ENCODE data around the gene PRDM11. TPM values are rescaled to one million over a fixed set of nuclear protein-coding genes. Genes with fewer than 3 reads are reported as not detected.

PRDM11 gene
- total RNA-seq, 3 donors from 2014 or later = 6.0 to 8.5 (median 6.8) TPM

DNA sequence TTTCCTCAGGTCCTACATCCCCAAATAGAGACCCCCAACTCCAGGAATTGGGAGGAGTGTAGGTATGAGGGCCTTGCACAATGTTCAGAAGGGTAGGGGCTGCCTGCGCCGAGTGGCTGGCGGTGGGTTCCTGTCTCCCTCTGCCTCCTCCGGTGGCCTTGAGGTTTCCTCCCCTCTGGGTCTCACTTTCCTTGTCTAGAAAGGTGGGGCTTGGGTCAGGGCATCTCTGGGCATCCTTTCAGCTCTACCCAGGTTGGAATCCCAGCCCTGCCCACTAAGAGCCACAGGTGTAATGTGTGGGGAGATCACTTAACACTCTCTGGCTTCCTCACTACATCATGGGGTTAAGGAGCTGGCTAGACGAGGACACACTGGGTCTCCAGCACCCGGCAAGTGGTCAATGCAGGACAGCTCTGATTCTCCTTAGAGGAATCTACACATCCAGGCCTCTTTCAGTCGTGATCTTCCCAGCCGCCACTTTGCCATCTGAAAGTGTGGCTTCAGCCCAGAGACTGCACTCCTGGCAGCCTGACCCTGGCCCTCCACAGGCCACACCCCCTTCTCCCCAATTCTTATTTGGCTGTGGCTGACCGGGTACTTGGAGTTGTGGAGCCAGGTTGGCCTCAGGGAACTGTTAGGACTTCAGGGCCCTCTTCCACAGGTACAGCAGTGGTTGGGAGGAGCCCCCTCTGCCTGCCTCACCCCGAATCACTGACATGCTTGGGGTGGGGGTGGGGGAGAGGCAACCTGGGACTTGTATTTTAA is 22.1 kb downstream of the PRDM11 start:
- Mint-ChIP-seq H3K9me3 (no peaks in the 10 kb centered on the region), H3K27me3 (ENCODE audit: low read depth) (no peaks in the 10 kb centered on the region), H3K36me3 (ENCODE audit: insufficient read depth) (peaks cover 5% of the 10 kb centered on the region), H3K4me3 (no peak overlapping the region), H3K4me1 (ENCODE audit: low read depth) (peaks cover 5% of the 10 kb centered on the region)
- no peak for ATAC-seq
- DNase-seq = no peak

DNA sequence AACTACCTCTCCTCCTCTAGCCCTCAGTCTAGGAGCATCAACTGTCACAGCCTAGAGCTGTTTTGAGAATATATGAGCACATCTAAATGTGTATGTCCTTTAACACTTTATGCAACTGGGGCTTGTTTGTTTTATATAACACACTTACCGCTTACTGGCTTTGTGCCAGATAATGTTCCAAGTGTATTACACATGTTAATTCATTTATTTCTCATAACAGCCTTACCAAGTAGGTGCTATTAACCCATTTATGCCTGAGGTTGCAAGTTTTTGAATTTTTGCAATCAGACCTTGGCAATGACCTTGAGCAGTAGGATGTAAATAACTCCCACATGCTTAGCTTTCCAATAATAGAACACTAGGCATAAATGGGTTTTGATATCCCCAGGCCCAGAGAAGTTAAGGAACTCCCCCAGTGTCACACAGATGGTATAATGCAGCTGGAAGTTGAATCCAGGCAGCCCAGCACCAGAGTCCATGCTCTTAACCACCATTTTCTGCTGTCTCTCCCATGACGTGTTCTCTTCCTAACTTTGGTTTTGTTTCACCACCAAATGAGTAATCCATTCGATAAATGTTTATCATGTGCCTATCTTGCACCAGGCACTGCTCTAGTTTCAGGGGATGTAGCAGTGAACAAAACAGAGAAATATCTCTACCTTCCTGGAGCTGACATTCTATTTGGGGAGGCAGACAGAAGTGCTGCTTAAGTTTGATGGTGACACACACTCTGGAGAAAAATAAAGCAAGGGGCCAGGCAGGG is 23.1 kb downstream of the PRDM11 start:
- ATAC-seq (peak; percentile 70 to 78), DNase-seq (no peak)
- peaks cover 5% of the 10 kb centered on the region for H3K36me3 Mint-ChIP-seq (ENCODE audit: insufficient read depth)
- peaks cover 4% of the 10 kb centered on the region for H3K4me1 Mint-ChIP-seq (ENCODE audit: low read depth)
- H3K4me3 Mint-ChIP-seq = no peak overlapping the region
- H3K9me3 Mint-ChIP-seq = no peaks in the 10 kb centered on the region
- no peaks in the 10 kb centered on the region for H3K27me3 Mint-ChIP-seq (ENCODE audit: low read depth)

DNA sequence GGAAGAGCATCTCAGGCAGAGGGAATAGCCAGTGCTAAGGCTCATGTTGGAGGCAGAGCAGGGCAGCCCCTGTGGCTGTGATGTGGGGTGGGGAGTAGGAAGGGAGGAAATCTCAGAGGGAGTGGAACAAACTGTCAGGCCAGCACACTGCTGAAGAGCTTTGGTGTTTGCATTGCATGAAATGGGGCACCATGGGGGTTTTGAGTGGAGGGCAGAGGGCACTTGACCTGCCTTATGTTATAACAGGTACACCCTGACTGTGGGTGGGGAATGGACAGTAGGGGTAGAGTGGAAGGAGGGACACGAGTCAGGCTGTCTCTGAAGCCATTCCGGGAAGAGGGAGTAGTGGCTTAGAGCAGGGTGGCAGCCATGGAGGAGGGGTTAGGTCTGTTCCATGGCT is 24.0 kb downstream of the PRDM11 start:
- DNase-seq (no peak), ATAC-seq (no peak)
- H3K4me1 Mint-ChIP-seq (ENCODE audit: low read depth) = peaks cover 4% of the 10 kb centered on the region
- H3K9me3 Mint-ChIP-seq = no peaks in the 10 kb centered on the region
- H3K36me3 Mint-ChIP-seq (ENCODE audit: insufficient read depth) = peaks cover 8% of the 10 kb centered on the region
- H3K4me3 Mint-ChIP-seq = no peak overlapping the region
- no peaks in the 10 kb centered on the region for H3K27me3 Mint-ChIP-seq (ENCODE audit: low read depth)

DNA sequence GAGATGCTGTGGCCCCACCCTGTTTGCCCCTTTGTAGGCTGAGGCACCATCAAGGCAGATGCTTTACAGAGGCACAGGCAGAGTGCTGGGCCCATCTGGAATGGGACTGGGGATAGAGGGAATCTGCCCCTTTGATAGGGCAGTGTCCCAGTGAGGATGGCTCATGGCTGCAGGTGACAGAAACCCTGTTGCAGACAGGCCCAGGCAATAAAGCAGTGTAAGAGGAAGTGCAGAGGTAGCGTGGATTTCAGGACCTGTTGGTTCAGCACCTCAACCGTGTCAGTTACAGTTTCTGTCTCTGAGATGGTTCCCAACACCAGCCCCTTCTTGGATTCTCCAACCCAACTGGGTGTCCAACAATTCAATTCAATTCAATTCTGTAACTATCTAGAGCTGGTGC is 25.1 kb downstream of the PRDM11 start:
- ATAC-seq = no peak
- H3K4me1 Mint-ChIP-seq (ENCODE audit: low read depth) = peaks cover 4% of the 10 kb centered on the region
- H3K27me3 Mint-ChIP-seq (ENCODE audit: low read depth) = no peaks in the 10 kb centered on the region
- H3K4me3 Mint-ChIP-seq = no peak overlapping the region
- no peak for DNase-seq
- peaks cover 6% of the 10 kb centered on the region for H3K36me3 Mint-ChIP-seq (ENCODE audit: insufficient read depth)
- H3K9me3 Mint-ChIP-seq = no peaks in the 10 kb centered on the region

GRCh38 chr11:45173064-45173463 is 26.6 kb downstream of the PRDM11 start:
- DNase-seq = no peak
- Mint-ChIP-seq H3K4me3 (no peak overlapping the region), H3K9me3 (no peaks in the 10 kb centered on the region), H3K36me3 (ENCODE audit: insufficient read depth) (peaks cover 6% of the 10 kb centered on the region), H3K27me3 (ENCODE audit: low read depth) (peaks cover 2% of the 10 kb centered on the region), H3K4me1 (ENCODE audit: low read depth) (peaks cover 4% of the 10 kb centered on the region)
- ATAC-seq = no peak

- ATAC-seq = no peak
- peaks cover 13% of the 10 kb centered on the region for H3K27me3 Mint-ChIP-seq (ENCODE audit: low read depth)
- no peak overlapping the region for H3K4me3 Mint-ChIP-seq
- H3K4me1 Mint-ChIP-seq (ENCODE audit: low read depth) = peaks cover 6% of the 10 kb centered on the region
- DNase-seq = no peak
- peaks cover 6% of the 10 kb centered on the region for H3K36me3 Mint-ChIP-seq (ENCODE audit: insufficient read depth)
- H3K9me3 Mint-ChIP-seq = no peaks in the 10 kb centered on the region
These were observed 27.9 kb downstream of the PRDM11 start for GRCh38 chr11:45174168-45174835.

DNA sequence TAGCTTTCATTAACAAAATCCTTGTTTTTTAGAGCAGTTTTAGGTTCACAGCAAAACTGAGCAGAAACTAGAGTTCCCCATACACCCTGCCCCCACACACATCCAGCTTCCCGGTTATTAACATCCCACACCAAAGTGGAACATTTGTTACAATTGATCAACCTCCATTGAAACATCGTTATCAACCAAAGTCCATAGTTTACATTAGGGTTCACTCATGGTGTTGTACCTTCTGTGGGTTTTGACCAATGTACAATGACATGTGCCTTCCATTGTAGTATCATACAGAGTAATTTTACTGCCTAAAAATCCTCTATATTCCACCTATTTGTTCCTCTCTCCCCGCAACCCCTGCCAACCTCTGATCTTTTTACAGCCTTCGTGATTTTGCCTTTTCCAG is 28.5 kb downstream of the PRDM11 start:
- DNase-seq (no peak), ATAC-seq (no peak)
- Mint-ChIP-seq H3K9me3 (no peaks in the 10 kb centered on the region), H3K36me3 (ENCODE audit: insufficient read depth) (peaks cover 6% of the 10 kb centered on the region), H3K27me3 (ENCODE audit: low read depth) (peaks cover 18% of the 10 kb centered on the region), H3K4me1 (ENCODE audit: low read depth) (peaks cover 7% of the 10 kb centered on the region), H3K4me3 (no peak overlapping the region)

DNA sequence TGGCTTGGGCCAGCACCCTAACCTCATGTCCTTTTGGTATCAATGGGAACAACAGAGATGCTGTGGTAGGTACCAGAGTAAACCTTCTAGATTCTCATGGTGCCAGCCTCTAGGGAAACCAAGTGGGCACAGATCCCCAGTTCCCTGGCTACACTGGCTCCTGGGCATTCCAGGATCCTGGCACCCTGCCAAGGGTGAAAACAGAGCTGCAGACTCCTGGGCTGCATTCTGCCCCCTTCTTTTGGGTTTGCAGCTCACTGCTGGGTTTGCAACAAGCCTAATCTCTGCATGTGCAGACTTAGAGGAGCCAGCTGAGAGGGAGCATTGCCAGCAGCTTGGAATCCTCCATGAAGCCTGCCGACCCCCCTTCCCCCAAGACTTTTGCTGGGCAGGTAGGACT is 30.6 kb downstream of the PRDM11 start:
- Mint-ChIP-seq H3K4me1 (ENCODE audit: low read depth) (peaks cover 8% of the 10 kb centered on the region), H3K36me3 (ENCODE audit: insufficient read depth) (peaks cover 3% of the 10 kb centered on the region), H3K9me3 (no peaks in the 10 kb centered on the region), H3K27me3 (ENCODE audit: low read depth) (peaks cover 19% of the 10 kb centered on the region), H3K4me3 (no peak overlapping the region)
- DNase-seq = no peak
- ATAC-seq = no peak

GRCh38 chr11:45178223-45178622 is 31.8 kb downstream of the PRDM11 start:
- Mint-ChIP-seq H3K9me3 (no peaks in the 10 kb centered on the region), H3K4me1 (ENCODE audit: low read depth) (peaks cover 8% of the 10 kb centered on the region), H3K27me3 (ENCODE audit: low read depth) (peaks cover 19% of the 10 kb centered on the region), H3K4me3 (no peak overlapping the region), H3K36me3 (ENCODE audit: insufficient read depth) (peaks cover 6% of the 10 kb centered on the region)
- DNase-seq (no peak), ATAC-seq (no peak)

DNA sequence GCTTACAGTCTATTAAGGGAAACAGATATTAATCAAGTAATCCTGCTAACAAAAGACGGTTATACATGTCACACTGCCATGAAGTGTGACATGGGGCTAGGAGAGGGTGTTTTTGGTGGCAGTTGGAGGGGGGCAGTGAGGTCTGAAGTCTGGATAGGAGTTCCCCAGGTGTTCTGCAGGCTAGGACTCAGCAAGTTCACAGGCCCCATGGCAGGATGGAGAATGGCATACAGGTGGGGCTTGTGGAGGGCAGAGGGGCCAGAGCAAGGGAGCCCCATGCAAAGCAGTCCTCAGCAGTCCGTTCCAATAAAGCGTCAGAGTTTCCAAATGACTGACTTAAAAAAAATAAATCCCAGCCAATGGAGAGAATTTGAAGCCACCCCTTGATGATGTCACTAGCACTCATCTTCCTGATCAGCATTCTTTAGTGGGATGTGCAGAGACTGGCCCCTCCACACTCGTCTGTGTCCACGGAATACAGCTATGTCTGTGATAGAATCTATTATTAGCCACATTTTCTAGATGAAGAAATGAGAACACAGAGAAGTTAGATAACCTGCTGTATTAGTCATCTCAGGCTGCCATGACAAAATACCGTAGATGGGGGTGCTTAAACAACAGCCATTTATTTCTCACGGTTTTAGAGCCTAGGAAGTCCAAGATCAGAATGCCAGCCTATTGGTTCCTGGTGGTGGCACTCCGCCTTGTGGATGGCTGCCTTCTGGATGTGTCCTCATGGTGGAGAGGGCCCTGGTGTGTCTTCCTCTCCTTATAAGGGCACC is 32.6 kb downstream of the PRDM11 start:
- DNase-seq = no peak
- peaks cover 8% of the 10 kb centered on the region for H3K4me1 Mint-ChIP-seq (ENCODE audit: low read depth)
- H3K36me3 Mint-ChIP-seq (ENCODE audit: insufficient read depth) = peaks cover 6% of the 10 kb centered on the region
- H3K4me3 Mint-ChIP-seq = no peak overlapping the region
- no peaks in the 10 kb centered on the region for H3K9me3 Mint-ChIP-seq
- H3K27me3 Mint-ChIP-seq (ENCODE audit: low read depth) = peaks cover 19% of the 10 kb centered on the region
- ATAC-seq = no peak

DNA sequence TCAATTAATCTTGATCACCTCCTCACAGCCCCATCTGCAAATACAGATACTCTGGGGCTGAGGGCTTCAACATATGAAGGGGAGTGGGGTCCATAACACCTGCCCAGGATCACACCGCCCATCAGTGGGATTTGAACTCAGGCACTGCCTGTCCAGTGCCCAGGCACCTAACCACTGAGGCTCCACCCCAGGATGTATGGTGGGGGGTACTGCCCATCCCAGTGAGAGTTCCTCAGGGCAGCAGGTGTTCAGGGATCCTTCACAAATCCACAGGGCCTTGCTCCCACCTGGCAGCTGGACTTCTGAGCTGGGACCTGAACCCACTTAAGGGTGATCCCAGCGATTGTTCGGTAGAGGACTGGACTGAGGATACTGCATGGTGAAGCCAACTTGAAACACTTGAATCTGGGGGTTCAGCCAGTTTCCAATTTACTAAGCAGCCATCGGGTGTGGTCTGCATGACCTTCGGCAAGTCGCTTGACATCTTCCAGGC is 33.3 kb downstream of the PRDM11 start:
- H3K27me3 Mint-ChIP-seq (ENCODE audit: low read depth) = peaks cover 19% of the 10 kb centered on the region
- H3K9me3 Mint-ChIP-seq = no peaks in the 10 kb centered on the region
- no peak for DNase-seq
- peak overlapping the region; percentile 76 for H3K4me3 Mint-ChIP-seq
- H3K36me3 Mint-ChIP-seq (ENCODE audit: insufficient read depth) = peaks cover 6% of the 10 kb centered on the region
- H3K4me1 Mint-ChIP-seq (ENCODE audit: low read depth) = peaks cover 8% of the 10 kb centered on the region
- no peak for ATAC-seq

GRCh38 chr11:45180179-45180847 is 33.9 kb downstream of the PRDM11 start:
- peaks cover 3% of the 10 kb centered on the region for H3K36me3 Mint-ChIP-seq (ENCODE audit: insufficient read depth)
- no peaks in the 10 kb centered on the region for H3K9me3 Mint-ChIP-seq
- peaks cover 8% of the 10 kb centered on the region for H3K4me1 Mint-ChIP-seq (ENCODE audit: low read depth)
- peak; percentile 44 to 60 for ATAC-seq
- H3K27me3 Mint-ChIP-seq (ENCODE audit: low read depth) = peaks cover 19% of the 10 kb centered on the region
- DNase-seq = no peak
- peak overlapping the region; percentile 76 for H3K4me3 Mint-ChIP-seq

DNA sequence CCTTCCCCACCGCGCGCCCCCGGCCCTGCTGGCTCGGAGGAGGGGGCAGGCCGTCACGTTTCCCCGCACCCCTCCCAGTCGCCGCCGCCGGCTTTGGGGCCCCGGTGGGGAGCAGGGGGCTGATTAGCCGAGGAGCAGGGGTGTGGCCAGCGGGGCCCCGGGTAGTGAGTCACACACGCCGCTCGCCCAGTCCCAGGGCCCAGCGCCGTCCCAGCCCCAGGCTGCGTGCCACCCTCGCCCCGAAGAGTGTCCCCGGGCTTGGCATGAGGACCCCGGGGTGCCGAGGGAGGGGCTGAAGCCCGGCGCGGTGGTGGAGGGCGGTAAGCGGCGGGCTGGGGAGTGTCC is 34.4 kb downstream of the PRDM11 start:
- Mint-ChIP-seq H3K9me3 (no peaks in the 10 kb centered on the region), H3K36me3 (ENCODE audit: insufficient read depth) (peaks cover 3% of the 10 kb centered on the region), H3K4me3 (no peak overlapping the region)

More for the DNA sequence above, 34.4 kb downstream of the PRDM11 start:
- Mint-ChIP-seq H3K4me1 (ENCODE audit: low read depth) (peaks cover 8% of the 10 kb centered on the region), H3K27me3 (ENCODE audit: low read depth) (peaks cover 19% of the 10 kb centered on the region)
- DNase-seq (peak; percentile 23), ATAC-seq (peak; percentile 93 to 97)

All from activated T-cell treated with anti-CD3 and anti-CD28 coated beads, Interleukin-2, amount 50 U/mL, for 4 hours (primary cell).